GM12873 (cell line): ENCODE results near the gene ACSS3.
A peak's percentile ranks its signal among the peaks of the same experiment; 100 is the strongest.

Experiments
- CTCF ChIP-seq: IDR thresholded peaks from 2 replicates; pipeline ENCODE4 v1.5.1; 2012; ENCODE audit warnings: low read depth, mild to moderate bottlenecking, moderate library complexity, low read length, control low read depth; ENCODE audit not compliant: insufficient read depth; ENCODE audit errors: missing control alignments

ACSS3 gene

GRCh38 chr12:81105687-81106086 lies 27.8 kb downstream of the ACSS3 start:
- no peak for TF ChIP-seq CTCF

- no peak for TF ChIP-seq CTCF
Measured at GRCh38 chr12:81114226-81114625, 36.3 kb downstream of the ACSS3 start.

- TF ChIP-seq CTCF = no peak
Measured at GRCh38 chr12:81120961-81121360, 43.1 kb downstream of the ACSS3 start.

- no peak for TF ChIP-seq CTCF
Measured at GRCh38 chr12:81123611-81124010, 45.7 kb downstream of the ACSS3 start.

GRCh38 chr12:81125691-81126090 lies 47.8 kb downstream of the ACSS3 start:
- no peak for TF ChIP-seq CTCF

GRCh38 chr12:81128930-81129554 lies 51.2 kb downstream of the ACSS3 start:
- TF ChIP-seq CTCF = peak; percentile 83

- no peak for TF ChIP-seq CTCF
Measured at GRCh38 chr12:81136519-81136918, 58.6 kb downstream of the ACSS3 start.

GRCh38 chr12:81137801-81138200 lies 59.9 kb downstream of the ACSS3 start:
- no peak for TF ChIP-seq CTCF
